GM19395 (cell line): ENCODE data around the gene SYT1.

Source experiments
- ATAC-seq: cut with Tn5 transposase; IDR thresholded peaks from one replicate; pipeline ENCODE4 v1.9.1; 2021; ENCODE audit warnings: mild to moderate bottlenecking, moderate library complexity; ENCODE audit not compliant: unreplicated experiment

SYT1 gene

GRCh38 chr12:79487386-79488110 is 623.0 kb downstream of the SYT1 start:
- ATAC-seq = no peak
